ENCODE results near the gene SLC44A3. TPM values are rescaled to one million over a fixed set of nuclear protein-coding genes. Genes with fewer than 3 reads are reported as not detected.
A peak's percentile ranks its signal among the peaks of the same experiment; 100 is the strongest.

Gene SLC44A3
- total and polyA plus RNA-seq, 3 donors from 2014 or later: 2.7 to 6.4 (median 3.4) TPM

- DNase-seq: no peak
- TF ChIP-seq CTCF (IDR thresholded peaks at IDR 0.05) (no peak), POLR2A (IDR thresholded peaks at IDR 0.05) (no peak)
- WGBS, 2 donors: 61 to 71% methylated on average over 3 of the region's 3 CpGs
- Histone ChIP-seq H3K4me3 (no peak overlapping the region), H3K27ac (no peak overlapping the region), H3K9me3 (no peaks in the 10 kb centered on the region), H3K36me3 (ENCODE audit: low read depth, missing control alignments) (no peaks in the 10 kb centered on the region), H3K27me3 (no peaks in the 10 kb centered on the region), H3K4me1 (no peaks in the 10 kb centered on the region)
- intact Hi-C loops (cut with DNase I; ENCODE audit: low total_unique reads): loop anchor here (10.0 kb wide), 1 partner anchor 115 kb away; no protein-coding TSS in a partner anchor
Observed at GRCh38 chr1:94920061-94920460, 99.9 kb downstream of the SLC44A3 start.

GRCh38 chr1:94921977-94922376 is 101.8 kb downstream of the SLC44A3 start:
- Histone ChIP-seq H3K27ac (no peak overlapping the region), H3K9me3 (no peaks in the 10 kb centered on the region), H3K36me3 (ENCODE audit: low read depth, missing control alignments) (no peaks in the 10 kb centered on the region), H3K27me3 (no peaks in the 10 kb centered on the region), H3K4me3 (no peak overlapping the region), H3K4me1 (no peaks in the 10 kb centered on the region)
- TF ChIP-seq CTCF (IDR thresholded peaks at IDR 0.05) (no peak), POLR2A (IDR thresholded peaks at IDR 0.05) (no peak)
- intact Hi-C loops (cut with DNase I; ENCODE audit: low total_unique reads): loop anchor here (10.0 kb wide), 1 partner anchor 113 kb away; no protein-coding TSS in a partner anchor
- no peak for DNase-seq
- 90 to 92% methylated on average over 1 of the region's 1 CpG for WGBS, 2 donors

GRCh38 chr1:94922761-94923331 is 102.7 kb downstream of the SLC44A3 start:
- Histone ChIP-seq H3K4me1 (no peaks in the 10 kb centered on the region), H3K4me3 (no peak overlapping the region), H3K27ac (peak overlapping the region in 1 of 2 donors; percentile 48), H3K9me3 (no peaks in the 10 kb centered on the region), H3K36me3 (ENCODE audit: low read depth, missing control alignments) (no peaks in the 10 kb centered on the region), H3K27me3 (no peaks in the 10 kb centered on the region)
- WGBS, 2 donors: 67 to 71% methylated on average over 8 of the region's 8 CpGs
- no peak for TF ChIP-seq POLR2A (IDR thresholded peaks at IDR 0.05)
- TF ChIP-seq CTCF (IDR thresholded peaks at IDR 0.05): no peak
- intact Hi-C loops (cut with DNase I; ENCODE audit: low total_unique reads): loop anchor here (10.0 kb wide), 1 partner anchor 112 kb away; no protein-coding TSS in a partner anchor
- DNase-seq: no peak

- Histone ChIP-seq H3K4me3 (peak overlapping the region; percentile 65 to 74), H3K27me3 (no peaks in the 10 kb centered on the region), H3K9me3 (no peaks in the 10 kb centered on the region), H3K4me1 (peaks cover 11% of the 10 kb centered on the region), H3K27ac (peak overlapping the region; percentile 92 to 95), H3K36me3 (ENCODE audit: low read depth, missing control alignments) (no peaks in the 10 kb centered on the region)
- intact Hi-C loops (cut with DNase I; ENCODE audit: low total_unique reads): loop anchor here (5.0 to 10.0 kb wide), 2 partner anchors 63 to 110 kb away; no protein-coding TSS in a partner anchor
- WGBS, 2 donors: 1 to 5% methylated on average over 2 of the region's 2 CpGs
- no peak for DNase-seq
- no peak for TF ChIP-seq POLR2A (IDR thresholded peaks at IDR 0.05)
- no peak for TF ChIP-seq CTCF (IDR thresholded peaks at IDR 0.05)
Observed at GRCh38 chr1:94925004-94925403, 104.8 kb downstream of the SLC44A3 start.
